Measurements from ENCODE around the gene SNX19. TPM values are rescaled to one million over a fixed set of nuclear protein-coding genes. Genes with fewer than 3 reads are reported as not detected.

The SNX19 gene
- total RNA-seq, 1 donor from 2014 or later = 60.4 TPM

DNA sequence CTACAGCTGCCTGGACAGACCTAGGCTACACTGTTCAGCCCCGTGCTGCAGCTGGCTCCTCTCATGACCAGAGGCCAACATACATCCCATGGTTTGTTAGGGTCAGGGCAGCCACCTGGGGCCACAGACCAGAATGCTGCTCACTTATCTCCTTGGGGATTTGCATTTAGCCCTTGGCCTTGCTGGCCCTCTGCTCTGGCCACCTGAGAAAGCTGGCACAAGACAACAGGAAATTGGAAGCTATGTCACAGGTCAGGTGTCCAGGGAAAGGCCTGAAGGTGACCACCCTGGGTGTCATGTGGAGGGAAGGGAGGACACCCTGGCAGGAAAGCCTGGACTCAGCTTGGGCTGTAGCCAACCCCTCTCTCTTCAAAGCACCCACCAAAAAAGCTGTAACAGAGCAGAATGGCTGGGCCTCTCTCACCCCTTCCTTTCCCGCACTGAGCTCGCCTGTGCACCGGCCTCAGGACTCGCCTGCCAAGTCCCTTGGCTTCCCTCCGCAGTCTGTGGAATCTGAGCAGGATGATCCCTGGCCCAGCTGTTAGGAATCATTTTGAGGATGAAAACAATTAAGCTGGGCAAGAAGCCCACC lies 86.3 kb downstream of the SNX19 start:
- CTCF ChIA-PET = no interaction called here

DNA sequence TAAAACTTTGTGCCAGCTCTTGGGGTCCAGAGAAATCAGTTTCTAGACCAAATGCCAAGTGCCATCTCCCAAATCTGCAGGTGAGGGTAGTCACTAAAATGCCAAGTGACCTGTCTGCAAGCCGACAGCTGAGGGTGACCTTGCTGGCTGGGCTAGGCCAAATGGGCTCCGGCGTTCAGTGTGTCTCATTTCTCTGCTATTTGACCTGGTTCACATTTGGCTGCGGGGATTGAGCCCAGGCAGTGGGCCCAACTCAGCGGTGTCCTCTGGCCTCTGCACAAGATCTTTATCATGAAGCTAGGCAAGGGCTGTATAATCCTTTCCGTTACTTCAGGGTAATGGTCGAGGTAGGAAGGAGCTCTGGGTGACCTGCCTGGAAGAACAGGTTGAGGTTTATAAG lies 87.5 kb downstream of the SNX19 start:
- Mint-ChIP-seq H3K36me3 (ENCODE audit: low read depth) (no peaks in the 10 kb centered on the region), H3K4me3 (no peak overlapping the region), H3K27me3 (peaks cover 10% of the 10 kb centered on the region), H3K9me3 (no peaks in the 10 kb centered on the region), H3K27ac (no peak overlapping the region), H3K4me1 (no peaks in the 10 kb centered on the region)
- TF ChIP-seq, protein P1, sequence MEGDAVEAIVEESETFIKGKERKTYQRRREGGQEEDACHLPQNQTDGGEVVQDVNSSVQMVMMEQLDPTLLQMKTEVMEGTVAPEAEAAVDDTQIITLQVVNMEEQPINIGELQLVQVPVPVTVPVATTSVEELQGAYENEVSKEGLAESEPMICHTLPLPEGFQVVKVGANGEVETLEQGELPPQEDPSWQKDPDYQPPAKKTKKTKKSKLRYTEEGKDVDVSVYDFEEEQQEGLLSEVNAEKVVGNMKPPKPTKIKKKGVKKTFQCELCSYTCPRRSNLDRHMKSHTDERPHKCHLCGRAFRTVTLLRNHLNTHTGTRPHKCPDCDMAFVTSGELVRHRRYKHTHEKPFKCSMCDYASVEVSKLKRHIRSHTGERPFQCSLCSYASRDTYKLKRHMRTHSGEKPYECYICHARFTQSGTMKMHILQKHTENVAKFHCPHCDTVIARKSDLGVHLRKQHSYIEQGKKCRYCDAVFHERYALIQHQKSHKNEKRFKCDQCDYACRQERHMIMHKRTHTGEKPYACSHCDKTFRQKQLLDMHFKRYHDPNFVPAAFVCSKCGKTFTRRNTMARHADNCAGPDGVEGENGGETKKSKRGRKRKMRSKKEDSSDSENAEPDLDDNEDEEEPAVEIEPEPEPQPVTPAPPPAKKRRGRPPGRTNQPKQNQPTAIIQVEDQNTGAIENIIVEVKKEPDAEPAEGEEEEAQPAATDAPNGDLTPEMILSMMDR (IDR thresholded peaks at IDR 0.05) = no peak
- ATAC-seq (ENCODE audit: low read depth) = no peak
- intact Hi-C loops (cut with micrococcal nuclease) = no loop called here
- DNase-seq = no peak
- POLR2A ChIA-PET = no interaction called here
- CTCF ChIA-PET = no interaction called here

More for the DNA sequence above, 86.3 kb downstream of the SNX19 start:
- TF ChIP-seq, protein P1 (IDR thresholded peaks at IDR 0.05) = no peak
- intact Hi-C loops (cut with micrococcal nuclease) = no loop called here
- POLR2A ChIA-PET = no interaction called here
- Mint-ChIP-seq H3K36me3 (ENCODE audit: low read depth) (no peaks in the 10 kb centered on the region), H3K27me3 (peaks cover 6% of the 10 kb centered on the region), H3K4me3 (no peak overlapping the region), H3K9me3 (no peaks in the 10 kb centered on the region), H3K27ac (no peak overlapping the region), H3K4me1 (no peaks in the 10 kb centered on the region)
- ATAC-seq (ENCODE audit: low read depth) (no peak), DNase-seq (no peak)

DNA sequence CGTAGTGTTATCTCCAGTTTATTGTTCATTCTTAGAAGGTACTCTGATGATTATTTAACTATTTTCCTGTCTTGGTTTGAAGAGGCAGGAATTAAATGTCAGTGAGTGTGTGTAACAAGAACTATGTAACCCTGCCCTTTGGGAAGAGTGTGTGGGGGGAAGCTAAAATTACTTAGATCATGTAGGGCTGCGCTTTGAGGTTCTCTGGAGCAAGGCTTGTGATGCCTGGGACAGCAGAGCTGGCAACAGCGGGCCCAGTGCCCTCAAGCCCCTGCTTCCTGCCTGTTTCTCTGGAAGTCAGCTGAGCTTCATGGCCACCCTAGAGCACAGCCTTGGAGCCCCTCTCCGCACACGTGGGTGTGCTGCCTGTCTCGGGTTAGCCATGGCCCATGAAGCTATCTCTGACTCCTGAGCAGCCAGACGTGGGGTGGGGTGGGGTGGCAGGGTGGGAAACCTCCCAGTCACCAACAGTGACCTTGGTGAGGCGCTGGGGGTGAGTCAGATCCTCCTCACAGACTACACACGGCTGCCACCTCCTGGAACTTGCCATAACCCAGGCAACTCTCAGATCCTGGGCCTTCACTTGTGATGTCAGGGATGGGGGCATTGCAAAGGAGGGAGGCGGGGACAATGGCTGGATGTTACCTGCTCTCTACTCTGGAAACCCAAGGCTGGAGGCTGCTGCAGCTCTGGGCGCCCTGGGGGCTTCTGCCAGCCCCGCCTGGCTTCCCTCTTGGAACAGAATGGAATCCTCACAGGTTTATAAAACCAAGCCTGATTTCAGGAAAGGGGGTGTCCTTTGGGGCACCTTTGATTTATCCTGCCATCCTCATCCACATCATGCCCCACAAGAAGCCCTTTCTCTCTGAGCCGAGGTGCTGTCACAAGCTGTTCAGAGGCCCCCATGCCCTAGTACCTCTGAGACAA lies 88.6 kb downstream of the SNX19 start:
- CTCF ChIA-PET = no interaction called here
- TF ChIP-seq, protein P1 (IDR thresholded peaks at IDR 0.05) = no peak
- H3K27ac Mint-ChIP-seq = no peak overlapping the region
- no peak overlapping the region for H3K4me3 Mint-ChIP-seq
- H3K4me1 Mint-ChIP-seq = no peaks in the 10 kb centered on the region
- intact Hi-C loops (cut with micrococcal nuclease) = no loop called here
- no peaks in the 10 kb centered on the region for H3K9me3 Mint-ChIP-seq
- H3K36me3 Mint-ChIP-seq (ENCODE audit: low read depth) = no peaks in the 10 kb centered on the region
- peaks cover 7% of the 10 kb centered on the region for H3K27me3 Mint-ChIP-seq
- POLR2A ChIA-PET = no interaction called here
- DNase-seq (no peak), ATAC-seq (ENCODE audit: low read depth) (no peak)

DNA sequence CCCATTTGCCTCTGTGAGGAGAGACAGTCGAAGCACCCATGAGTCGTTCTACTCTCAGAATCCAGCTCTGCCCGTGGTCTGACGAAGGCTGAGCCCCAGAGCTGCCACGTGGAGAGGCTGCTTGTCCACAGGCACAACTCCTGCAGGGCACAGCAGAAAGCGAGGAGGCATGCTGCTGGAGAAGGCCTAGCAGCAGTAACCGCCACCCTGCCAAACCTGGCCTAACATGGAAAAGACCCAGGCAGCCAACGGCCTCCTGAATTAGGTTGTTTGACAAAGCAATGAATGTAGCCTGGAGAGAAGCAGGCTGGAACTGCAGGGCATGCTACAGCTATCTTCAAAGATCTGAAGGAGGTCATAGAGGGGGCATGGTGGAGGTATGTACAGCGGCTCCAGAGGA lies 89.7 kb downstream of the SNX19 start:
- intact Hi-C loops (cut with micrococcal nuclease) = no loop called here
- TF ChIP-seq, protein P1 (IDR thresholded peaks at IDR 0.05) = no peak
- POLR2A ChIA-PET = no interaction called here
- no peak overlapping the region for H3K4me3 Mint-ChIP-seq
- CTCF ChIA-PET = no interaction called here
- peaks cover 7% of the 10 kb centered on the region for H3K27me3 Mint-ChIP-seq
- no peaks in the 10 kb centered on the region for H3K9me3 Mint-ChIP-seq
- H3K4me1 Mint-ChIP-seq = no peaks in the 10 kb centered on the region
- no peaks in the 10 kb centered on the region for H3K36me3 Mint-ChIP-seq (ENCODE audit: low read depth)
- H3K27ac Mint-ChIP-seq = no peak overlapping the region
- no peak for ATAC-seq (ENCODE audit: low read depth)
- no peak for DNase-seq

DNA sequence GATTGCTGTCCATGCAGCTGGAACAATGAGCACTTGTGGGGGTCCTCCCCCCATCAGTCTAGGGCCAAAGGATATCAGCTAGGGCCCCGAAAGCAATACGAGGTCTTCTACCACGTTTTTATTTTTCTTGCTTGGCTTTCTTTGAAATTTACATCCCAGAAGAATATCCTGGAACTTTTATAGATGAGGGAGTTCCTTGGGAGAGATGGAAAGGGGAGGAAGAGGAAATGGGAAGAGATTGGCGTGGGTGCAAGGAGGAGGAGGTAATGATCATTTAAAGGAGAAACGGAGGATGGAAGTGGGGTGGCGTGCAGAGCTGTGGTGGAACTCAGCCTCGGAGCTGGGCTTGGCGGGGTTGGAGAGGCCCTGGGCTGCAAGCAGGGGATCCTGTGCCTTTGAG lies 90.3 kb downstream of the SNX19 start:
- H3K4me3 Mint-ChIP-seq = no peak overlapping the region
- H3K36me3 Mint-ChIP-seq (ENCODE audit: low read depth) = no peaks in the 10 kb centered on the region
- TF ChIP-seq, protein P1 (IDR thresholded peaks at IDR 0.05) = no peak
- ATAC-seq (ENCODE audit: low read depth) = no peak
- no peaks in the 10 kb centered on the region for H3K4me1 Mint-ChIP-seq
- POLR2A ChIA-PET = no interaction called here
- H3K27me3 Mint-ChIP-seq = peaks cover 7% of the 10 kb centered on the region
- no peak for DNase-seq
- intact Hi-C loops (cut with micrococcal nuclease) = no loop called here
- no peaks in the 10 kb centered on the region for H3K9me3 Mint-ChIP-seq
- CTCF ChIA-PET = no interaction called here
- no peak overlapping the region for H3K27ac Mint-ChIP-seq
